OCI-LY7 (cell line): ENCODE data around the gene HCST. TPM values are rescaled to one million over a fixed set of nuclear protein-coding genes. Genes with fewer than 3 reads are reported as not detected.

Source experiments
- BruUV-seq: library from RNA; stranded (reverse); fragments of 400-500 nt; replicated peaks from 2 replicates; lab custom pipeline; 2021; lab: Mats Ljungman, UMichigan
- CTCF ChIA-PET: fragments of 300-600 bp; sonication (Branson Sonifier 250); formaldehyde crosslinking; loops from one replicate; lab custom pipeline; 2022; ENCODE audit warnings: antibody characterized with exemption; ENCODE audit not compliant: unreplicated experiment; lab: Charles Lee
- POLR2A ChIA-PET: fragments of 300-600 bp; sonication (Branson Sonifier 250); formaldehyde crosslinking; loops from one replicate; lab custom pipeline; 2022; ENCODE audit warnings: antibody characterized with exemption; lab: Charles Lee
- DNase-seq: peaks from one replicate; pipeline ENCODE4 v3.0.0-alpha.2; 2015; ENCODE audit warnings: low spot score
- H2AFZ ChIP-seq: fragments of 200-600 bp; sonication (generic), shearing (Covaris generic); 2 replicates; pipeline ENCODE4 v1.6.1; 2014; ENCODE audit warnings: mild to moderate bottlenecking, antibody characterized with exemption, low read length, moderate library complexity
- H3K27ac ChIP-seq: fragments of 200-600 bp; sonication (generic); 2 replicates; pipeline ENCODE4 v1.5.1; 2014; ENCODE audit warnings: mixed run types, low read depth, mild to moderate bottlenecking, moderate library complexity, low read length, inconsistent platforms; ENCODE audit not compliant: poor library complexity, severe bottlenecking
- H3K36me3 ChIP-seq: fragments of 200-600 bp; sonication (generic); 2 replicates; pipeline ENCODE4 v1.6.1; 2014; ENCODE audit warnings: mild to moderate bottlenecking, antibody characterized with exemption, low read length, moderate library complexity, mixed read lengths; ENCODE audit not compliant: insufficient read depth
- H3K4me1 ChIP-seq: fragments of 200-600 bp; sonication (generic); 2 replicates; pipeline ENCODE4 v1.5.1; 2014; ENCODE audit warnings: mild to moderate bottlenecking, low read length; ENCODE audit not compliant: insufficient read depth, poor library complexity, severe bottlenecking
- H3K4me2 ChIP-seq: fragments of 200-600 bp; sonication (generic); 2 replicates; pipeline ENCODE4 v1.6.1; 2014; ENCODE audit warnings: mild to moderate bottlenecking, low read length
- H3K4me3 ChIP-seq: fragments of 200-600 bp; sonication (generic); 2 replicates; pipeline ENCODE4 v1.5.1; 2014; ENCODE audit warnings: mild to moderate bottlenecking, low read depth, low read length; ENCODE audit not compliant: poor library complexity, severe bottlenecking
- H3K79me2 ChIP-seq: fragments of 200-600 bp; sonication (generic); 2 replicates; pipeline ENCODE4 v1.6.1; 2016; ENCODE audit warnings: low read depth, mild to moderate bottlenecking, low read length, moderate library complexity, mixed read lengths; ENCODE audit not compliant: insufficient read depth
- H3K9me2 ChIP-seq: fragments of 200-600 bp; sonication (generic); 2 replicates; pipeline ENCODE4 v1.6.1; 2016; ENCODE audit warnings: mild to moderate bottlenecking, low read length, mixed read lengths; ENCODE audit not compliant: insufficient read depth
- H3K9me3 ChIP-seq: fragments of 200-600 bp; sonication (generic); 2 replicates; pipeline ENCODE4 v1.6.1; 2014; ENCODE audit warnings: mild to moderate bottlenecking, mixed run types, low read length, mixed read lengths
- H4K20me1 ChIP-seq: fragments of 200-600 bp; sonication (generic); 2 replicates; pipeline ENCODE4 v1.6.1; 2014; ENCODE audit warnings: mild to moderate bottlenecking, antibody characterized with exemption, low read length, moderate library complexity, mixed read lengths; ENCODE audit not compliant: insufficient read depth
- EZH2phosphoT487 ChIP-seq: fragments of 200-600 bp; sonication (generic); IDR thresholded peaks from 2 replicates; pipeline ENCODE4 v1.6.1; 2018; ENCODE audit warnings: low read depth, borderline replicate concordance, mild to moderate bottlenecking, mixed run types, antibody characterized with exemption, low read length, moderate library complexity, mixed read lengths
- intact Hi-C: fragments of 100-400 bp; cut with micrococcal nuclease; formaldehyde crosslinking; loops from one replicate; pipeline ENCODE4 v1.10.0; 2022; ENCODE audit not compliant: unreplicated experiment
- total RNA-seq, 2 experiments: library from RNA; depleted of rRNA in 1 of 2; stranded (reverse); fragments of >200 nt in 1 of 2; shearing (Covaris generic) in 1 of 2; gene quantifications; 2 replicates each; pipeline ENCODE4 v1.2.3, GENCODE V29; 2014 to 2022
- TF ChIP-seq, protein P1 (sequence below): fragments of 200-600 bp; sonication (generic); conservative IDR thresholded peaks from 2 replicates; pipeline ENCODE4 v1.5.1; 2014; ENCODE audit warnings: mild to moderate bottlenecking, antibody characterized with exemption, low read length, moderate library complexity, mixed read lengths

Gene HCST
- total RNA-seq, 2 experiments from 2014 or later = 8.1 to 36.0 TPM

- Histone ChIP-seq H3K79me2 (no peaks in the 10 kb centered on the region), H3K4me2 (peak overlapping the region; percentile 82), H4K20me1 (no peaks in the 10 kb centered on the region), H3K4me3 (peak overlapping the region; percentile 80), H2AFZ (no peak overlapping the region), H3K27ac (no peak overlapping the region), H3K36me3 (no peaks in the 10 kb centered on the region), H3K4me1 (peaks cover 4% of the 10 kb centered on the region), H3K9me3 (no peaks in the 10 kb centered on the region), H3K9me2 (no peaks in the 10 kb centered on the region)
- POLR2A ChIA-PET = no interaction called here
- no peak for DNase-seq
- TF ChIP-seq, protein P1, sequence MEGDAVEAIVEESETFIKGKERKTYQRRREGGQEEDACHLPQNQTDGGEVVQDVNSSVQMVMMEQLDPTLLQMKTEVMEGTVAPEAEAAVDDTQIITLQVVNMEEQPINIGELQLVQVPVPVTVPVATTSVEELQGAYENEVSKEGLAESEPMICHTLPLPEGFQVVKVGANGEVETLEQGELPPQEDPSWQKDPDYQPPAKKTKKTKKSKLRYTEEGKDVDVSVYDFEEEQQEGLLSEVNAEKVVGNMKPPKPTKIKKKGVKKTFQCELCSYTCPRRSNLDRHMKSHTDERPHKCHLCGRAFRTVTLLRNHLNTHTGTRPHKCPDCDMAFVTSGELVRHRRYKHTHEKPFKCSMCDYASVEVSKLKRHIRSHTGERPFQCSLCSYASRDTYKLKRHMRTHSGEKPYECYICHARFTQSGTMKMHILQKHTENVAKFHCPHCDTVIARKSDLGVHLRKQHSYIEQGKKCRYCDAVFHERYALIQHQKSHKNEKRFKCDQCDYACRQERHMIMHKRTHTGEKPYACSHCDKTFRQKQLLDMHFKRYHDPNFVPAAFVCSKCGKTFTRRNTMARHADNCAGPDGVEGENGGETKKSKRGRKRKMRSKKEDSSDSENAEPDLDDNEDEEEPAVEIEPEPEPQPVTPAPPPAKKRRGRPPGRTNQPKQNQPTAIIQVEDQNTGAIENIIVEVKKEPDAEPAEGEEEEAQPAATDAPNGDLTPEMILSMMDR = no peak
- TF ChIP-seq EZH2phosphoT487 = no peak
- intact Hi-C loops = no loop called here
- CTCF ChIA-PET = no interaction called here
- BruUV-seq = no TSS peak
These were observed 34.5 kb downstream of the HCST start for GRCh38 chr19:35936738-35937268.

DNA sequence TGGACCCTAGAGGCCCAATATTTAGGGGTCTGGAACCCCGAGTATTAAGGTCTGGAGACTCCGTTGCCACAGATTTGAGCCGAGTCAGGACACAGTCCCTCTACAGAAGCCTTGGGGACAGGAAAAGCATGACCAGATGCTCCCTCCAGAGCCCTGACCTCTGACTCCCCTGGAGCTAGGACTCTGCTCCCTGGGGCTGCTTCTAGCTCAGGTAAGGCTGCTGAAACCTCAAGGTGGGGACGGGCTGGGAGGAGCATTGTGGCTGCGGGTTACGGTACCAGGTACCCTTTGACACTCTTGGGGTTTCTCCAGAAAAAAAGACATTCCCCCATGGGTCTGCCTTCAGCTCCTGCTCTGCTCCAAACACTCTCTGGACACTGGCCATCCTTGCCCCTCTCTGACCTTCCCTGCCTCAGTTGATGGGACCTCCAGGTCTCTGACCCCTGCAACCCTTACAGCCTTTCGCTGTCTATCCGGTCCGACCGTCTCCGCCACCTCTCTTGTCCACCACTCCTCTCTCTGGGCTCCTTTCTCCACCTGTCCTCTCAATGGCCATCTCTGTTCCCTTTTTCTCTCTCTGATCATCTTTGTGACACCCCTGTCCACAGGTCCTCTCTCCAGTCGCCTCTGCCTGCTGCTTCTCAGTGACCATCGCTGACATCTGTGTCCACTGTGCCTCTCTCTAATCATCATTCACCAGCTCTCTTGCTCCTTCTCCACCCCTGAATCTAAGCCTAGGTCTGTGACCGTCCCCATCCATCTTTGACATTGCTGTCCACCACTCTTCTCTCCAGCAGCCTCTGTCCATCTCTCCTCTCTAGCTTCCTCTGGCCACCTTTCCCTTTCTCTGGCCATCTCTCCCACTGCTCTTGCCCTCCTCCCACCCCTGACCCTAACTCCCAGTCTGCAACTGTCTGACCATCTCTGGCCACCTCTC, 35.3 kb downstream of the HCST start:
- Histone ChIP-seq H3K9me2 (no peaks in the 10 kb centered on the region), H3K9me3 (no peaks in the 10 kb centered on the region), H3K79me2 (no peaks in the 10 kb centered on the region), H3K4me1 (no peaks in the 10 kb centered on the region), H3K27ac (no peak overlapping the region), H2AFZ (no peak overlapping the region), H3K4me2 (peak overlapping the region; percentile 82), H3K36me3 (no peaks in the 10 kb centered on the region), H4K20me1 (no peaks in the 10 kb centered on the region), H3K4me3 (peak overlapping the region; percentile 80)
- POLR2A ChIA-PET = no interaction called here
- TF ChIP-seq, protein P1 = no peak
- no peak for TF ChIP-seq EZH2phosphoT487
- DNase-seq = no peak
- CTCF ChIA-PET = no interaction called here
- intact Hi-C loops = no loop called here
- no TSS peak for BruUV-seq
